GM23338 (cell line): ENCODE measurements around the gene BICRAL. TPM values are rescaled to one million over a fixed set of nuclear protein-coding genes. Genes with fewer than 3 reads are reported as not detected.
A peak's percentile ranks its signal among the peaks of the same experiment; 100 is the strongest.

Experiments
- ATAC-seq: fragments of 200-7000 bp; cut with Tn5 transposase; 3 replicates; pipeline ENCODE4 v1.9.1; 2020
- DNase-seq: peaks from one replicate; pipeline ENCODE4 v3.0.0-alpha.2; 2015; ENCODE audit warnings: low spot score
- H2AFZ ChIP-seq: fragments of 200-600 bp; sonication (generic); 2 replicates; pipeline ENCODE4 v1.8.0; 2016; ENCODE audit warnings: antibody characterized with exemption, mild to moderate bottlenecking, moderate library complexity
- H3F3A ChIP-seq: fragments of 200-600 bp; sonication (generic); replicated peaks from 2 replicates; pipeline ENCODE4 v1.8.0; 2017; ENCODE audit warnings: antibody characterized with exemption, mixed run types, low read depth
- H3K27ac ChIP-seq: fragments of 200-600 bp; sonication (generic); 2 replicates; pipeline ENCODE4 v1.6.1; 2016; ENCODE audit warnings: low read depth
- H3K27me3 ChIP-seq: fragments of 200-600 bp; sonication (generic); 2 replicates; pipeline ENCODE4 v1.8.0; 2016; ENCODE audit warnings: mild to moderate bottlenecking, mixed run types, moderate library complexity; ENCODE audit not compliant: insufficient read depth
- H3K36me3 ChIP-seq: fragments of 200-600 bp; sonication (generic); 2 replicates; pipeline ENCODE4 v1.8.0; 2016; ENCODE audit warnings: mild to moderate bottlenecking; ENCODE audit not compliant: insufficient read depth
- H3K4me1 ChIP-seq: fragments of 200-600 bp; sonication (generic); 2 replicates; pipeline ENCODE4 v1.8.0; 2016; ENCODE audit warnings: mild to moderate bottlenecking, moderate library complexity; ENCODE audit not compliant: insufficient read depth
- H3K4me2 ChIP-seq: fragments of 200-600 bp; sonication (generic); 2 replicates; pipeline ENCODE4 v1.7.1; 2017; ENCODE audit warnings: mixed run types
- H3K4me3 ChIP-seq: fragments of 200-600 bp; sonication (generic); 2 replicates; pipeline ENCODE4 v1.6.1; 2016; ENCODE audit warnings: mixed run types
- H3K79me2 ChIP-seq: fragments of 200-600 bp; sonication (generic); replicated peaks from 2 replicates; pipeline ENCODE4 v1.8.0; 2017; ENCODE audit warnings: mild to moderate bottlenecking; ENCODE audit not compliant: insufficient read depth
- H3K9me2 ChIP-seq: fragments of 200-600 bp; sonication (generic); 2 replicates; pipeline ENCODE4 v1.8.0; 2017; ENCODE audit not compliant: insufficient read depth
- H4K20me1 ChIP-seq: fragments of 200-600 bp; sonication (generic); replicated peaks from 2 replicates; pipeline ENCODE4 v1.8.0; 2017; ENCODE audit warnings: mild to moderate bottlenecking; ENCODE audit not compliant: insufficient read depth
- H3K27ac Mint-ChIP-seq: 2 replicates; pipeline ENCODE4 v1.8.0; 2020; ENCODE audit warnings: inconsistent platforms, mild to moderate bottlenecking, moderate library complexity, mixed read lengths
- H3K27me3 Mint-ChIP-seq: 3 replicates; pipeline ENCODE4 v1.8.0; 2022; ENCODE audit warnings: low read depth, mild to moderate bottlenecking, moderate library complexity, mixed read lengths, inconsistent platforms; ENCODE audit not compliant: insufficient read depth, poor library complexity
- H3K36me3 Mint-ChIP-seq: 3 replicates; pipeline ENCODE4 v1.8.0; 2021; ENCODE audit warnings: low read depth, mild to moderate bottlenecking, inconsistent platforms, moderate library complexity, mixed read lengths
- H3K4me1 Mint-ChIP-seq: 3 replicates; pipeline ENCODE4 v1.8.0; 2020; ENCODE audit warnings: mild to moderate bottlenecking, inconsistent platforms, mixed read lengths
- H3K4me3 Mint-ChIP-seq: 3 replicates; pipeline ENCODE4 v1.8.0; 2021; ENCODE audit warnings: moderate library complexity, mild to moderate bottlenecking, inconsistent platforms, mixed read lengths
- H3K9me3 Mint-ChIP-seq: 3 replicates; pipeline ENCODE4 v1.8.0; 2020; ENCODE audit warnings: moderate library complexity, mild to moderate bottlenecking, inconsistent platforms, mixed read lengths
- EZH2 ChIP-seq: fragments of 200-600 bp; sonication (generic); IDR thresholded peaks from one replicate; pipeline ENCODE4 v1.8.0; 2017; ENCODE audit warnings: antibody characterized with exemption, mild to moderate bottlenecking, low read depth; ENCODE audit not compliant: unreplicated experiment
- EZH2phosphoT487 ChIP-seq: fragments of 200-600 bp; sonication (generic); IDR thresholded peaks from one replicate; pipeline ENCODE4 v1.8.1; 2018; ENCODE audit warnings: antibody characterized with exemption; ENCODE audit not compliant: unreplicated experiment
- JUNB ChIP-seq: IDR thresholded peaks from one replicate; pipeline ENCODE4 v1.6.1; 2016; ENCODE audit warnings: antibody characterized with exemption; ENCODE audit not compliant: unreplicated experiment
- NANOG ChIP-seq: IDR thresholded peaks from 2 replicates; pipeline ENCODE4 v1.6.1; 2016; ENCODE audit warnings: antibody characterized with exemption, borderline replicate concordance
- REST ChIP-seq: IDR thresholded peaks from one replicate; pipeline ENCODE4 v1.6.1; 2018; ENCODE audit warnings: antibody characterized with exemption; ENCODE audit not compliant: unreplicated experiment
- STAT1 ChIP-seq: IDR thresholded peaks from one replicate; pipeline ENCODE4 v1.6.1; 2016; ENCODE audit warnings: antibody characterized with exemption; ENCODE audit not compliant: unreplicated experiment
- ZNF114 ChIP-seq: fragments of 250-450 bp; sonication (Bioruptor Pico); IDR thresholded peaks from 2 replicates; pipeline ENCODE4 v1.5.0; 2020; ENCODE audit warnings: mild to moderate bottlenecking, moderate library complexity
- polyA plus RNA-seq: library from polyadenylated mRNA; unstranded; fragments of >200 nt; fragmentation: Nextera tagmentation; extraction: Ambion mirVana; gene quantifications from 2 replicates; pipeline ENCODE4 v1.2.1, GENCODE V29; 2016
- total RNA-seq: library from RNA; depleted of rRNA; stranded (reverse); fragments of >200 nt; shearing (Covaris generic); gene quantifications from 2 replicates; pipeline ENCODE4 v1.2.3, GENCODE V29; 2014

Gene BICRAL
- total and polyA plus RNA-seq, 2 experiments from 2014 or later: 3.4 to 11.7 TPM

- peaks cover 11% of the 10 kb centered on the region; the same call in 1 of the 2 replicates for H4K20me1 ChIP-seq
- peak overlapping the region; percentile 20; the same call in 1 of the 2 replicates for H3K27ac Mint-ChIP-seq
- H2AFZ ChIP-seq: no peak overlapping the region
- H3K4me1 ChIP-seq: no peaks in the 10 kb centered on the region
- peak; percentile 6 for DNase-seq
- H3F3A ChIP-seq: peaks cover 10% of the 10 kb centered on the region
- H3K4me3 Mint-ChIP-seq: peak overlapping the region; percentile 96
- H3K4me3 ChIP-seq: peak overlapping the region; percentile 90
- TF ChIP-seq STAT1: no peak
- TF ChIP-seq JUNB: no peak
- TF ChIP-seq EZH2phosphoT487: no peak
- TF ChIP-seq ZNF114 (CRISPR knock-in tag): no peak
- TF ChIP-seq NANOG: no peak
- TF ChIP-seq EZH2: no peak
- peaks cover 9% of the 10 kb centered on the region for H3K36me3 Mint-ChIP-seq
- H3K27me3 ChIP-seq: no peaks in the 10 kb centered on the region
- H3K4me1 Mint-ChIP-seq: peaks cover 16% of the 10 kb centered on the region
- no peak for ATAC-seq
- H3K9me2 ChIP-seq: no peaks in the 10 kb centered on the region
- H3K27ac ChIP-seq: no peak overlapping the region
- H3K79me2 ChIP-seq: peaks cover 32% of the 10 kb centered on the region
- H3K27me3 Mint-ChIP-seq: peaks cover 11% of the 10 kb centered on the region
- no peaks in the 10 kb centered on the region; the same call in 2 of the 3 replicates for H3K9me3 Mint-ChIP-seq
- no peaks in the 10 kb centered on the region for H3K36me3 ChIP-seq
- H3K4me2 ChIP-seq: peak overlapping the region; percentile 90
Measured at GRCh38 chr6:42744351-42744893, 37.4 kb upstream of the BICRAL start.

GRCh38 chr6:42745083-42745639 lies 36.7 kb upstream of the BICRAL start:
- Histone ChIP-seq H2AFZ (no peak overlapping the region), H3K9me2 (no peaks in the 10 kb centered on the region), H3K27me3 (no peaks in the 10 kb centered on the region), H3K79me2 (peaks cover 40% of the 10 kb centered on the region), H3F3A (peaks cover 10% of the 10 kb centered on the region), H3K36me3 (no peaks in the 10 kb centered on the region), H3K4me3 (peak overlapping the region; percentile 90), H3K4me1 (no peaks in the 10 kb centered on the region), H3K4me2 (peak overlapping the region; percentile 90), H3K27ac (peak overlapping the region; percentile 93), H4K20me1 (peaks cover 11% of the 10 kb centered on the region; the same call in 1 of the 2 replicates)
- no peak overlapping the region; the same call in 1 of the 2 replicates for H3K27ac Mint-ChIP-seq
- no peak for TF ChIP-seq REST
- H3K27me3 Mint-ChIP-seq: peaks cover 11% of the 10 kb centered on the region
- peaks cover 16% of the 10 kb centered on the region for H3K4me1 Mint-ChIP-seq
- peak overlapping the region; percentile 96 for H3K4me3 Mint-ChIP-seq
- no peaks in the 10 kb centered on the region; the same call in 2 of the 3 replicates for H3K9me3 Mint-ChIP-seq
- peaks cover 9% of the 10 kb centered on the region for H3K36me3 Mint-ChIP-seq
- ATAC-seq (peak; percentile 2), DNase-seq (peak; percentile 45)
